GM18861 (cell line): Measurements from ENCODE around the gene DYRK4.
A peak's percentile ranks its signal among the peaks of the same experiment; 100 is the strongest.

ENCODE experiments used
- ATAC-seq: cut with Tn5 transposase; IDR thresholded peaks from one replicate; pipeline ENCODE4 v1.9.1; 2021; ENCODE audit not compliant: unreplicated experiment

Gene DYRK4

DNA sequence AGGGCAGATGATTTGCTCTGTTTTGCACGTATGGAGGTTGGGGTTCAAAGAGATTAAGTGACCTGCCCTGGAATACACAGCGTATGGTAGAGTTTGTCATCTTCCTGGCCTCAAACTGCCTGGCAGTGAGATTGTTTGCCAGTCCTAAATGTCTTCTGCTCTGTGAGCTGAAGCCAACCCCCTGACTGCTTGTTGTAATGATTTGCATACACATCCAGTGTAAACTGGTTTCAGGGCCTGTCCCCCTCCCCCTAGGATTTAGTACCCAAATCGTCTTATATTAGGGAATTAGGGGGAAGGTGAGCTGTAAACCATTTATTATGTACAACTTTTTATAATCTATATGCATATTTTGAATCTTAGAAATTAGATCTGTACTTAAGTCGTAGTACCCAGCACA, 48.5 kb downstream of the DYRK4 start:
- ATAC-seq, result no peak

DNA sequence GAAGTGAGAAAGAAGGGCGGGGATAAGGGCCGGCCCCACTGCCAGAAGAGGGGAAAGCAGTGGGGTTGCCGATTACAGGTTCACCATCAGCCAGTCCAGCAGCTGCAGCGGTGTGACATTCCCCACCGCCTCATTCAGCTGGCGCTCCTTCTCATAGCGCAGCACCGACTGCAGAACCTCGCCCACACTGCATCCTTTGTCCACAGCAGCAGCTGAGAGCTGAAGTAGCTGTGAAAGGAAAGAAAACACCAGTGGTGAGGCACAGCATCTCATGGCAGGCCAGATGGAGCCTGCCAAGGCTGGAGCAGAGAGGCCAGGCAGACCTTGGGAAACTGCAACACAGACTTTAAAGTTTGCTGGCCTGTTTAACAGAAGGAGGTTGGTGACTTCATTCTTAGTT, 53.7 kb downstream of the DYRK4 start:
- ATAC-seq, result no peak

DNA sequence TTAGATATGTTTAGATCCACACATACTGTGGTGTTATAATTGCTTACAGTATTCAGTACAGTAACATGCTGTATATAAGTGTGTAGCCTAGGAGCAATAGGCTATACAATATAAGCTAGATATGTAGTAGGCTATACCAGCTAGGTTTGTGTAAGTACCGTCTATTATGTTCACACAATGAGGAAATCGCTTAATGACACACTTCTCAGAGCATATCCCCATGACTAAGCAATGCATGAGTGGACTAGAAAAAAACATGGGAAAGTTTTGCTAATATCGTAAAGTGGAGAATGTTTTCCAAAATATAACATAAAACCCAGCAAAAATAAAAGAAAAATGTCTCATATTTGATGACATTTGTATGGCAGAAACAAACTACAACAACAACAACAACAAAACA, 59.5 kb downstream of the DYRK4 start:
- ATAC-seq, result no peak

- ATAC-seq, result no peak
Observed at GRCh38 chr12:4626543-4626942, 64.5 kb downstream of the DYRK4 start.

DNA sequence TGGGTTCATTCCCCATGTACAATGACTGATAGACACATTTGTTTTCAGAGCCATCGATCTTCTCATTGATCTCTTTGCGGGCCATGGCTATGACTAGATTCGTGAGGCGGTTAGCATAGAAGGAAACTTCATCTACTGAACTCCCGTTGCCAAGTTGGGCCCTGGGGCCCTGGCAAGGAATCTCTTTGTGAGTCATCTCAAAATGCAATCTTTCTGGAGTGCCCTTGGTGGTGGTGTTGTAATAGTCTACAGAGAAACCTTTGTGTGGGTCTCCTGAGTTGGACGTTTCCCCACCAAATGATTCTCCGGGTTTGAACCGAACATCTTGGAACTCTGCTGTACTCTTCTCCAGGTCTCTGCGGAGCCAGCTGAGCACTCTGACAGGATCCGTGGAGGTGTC, 66.4 kb downstream of the DYRK4 start:
- ATAC-seq, result no peak

GRCh38 chr12:4630262-4630661, 68.3 kb downstream of the DYRK4 start:
- ATAC-seq, result no peak

DNA sequence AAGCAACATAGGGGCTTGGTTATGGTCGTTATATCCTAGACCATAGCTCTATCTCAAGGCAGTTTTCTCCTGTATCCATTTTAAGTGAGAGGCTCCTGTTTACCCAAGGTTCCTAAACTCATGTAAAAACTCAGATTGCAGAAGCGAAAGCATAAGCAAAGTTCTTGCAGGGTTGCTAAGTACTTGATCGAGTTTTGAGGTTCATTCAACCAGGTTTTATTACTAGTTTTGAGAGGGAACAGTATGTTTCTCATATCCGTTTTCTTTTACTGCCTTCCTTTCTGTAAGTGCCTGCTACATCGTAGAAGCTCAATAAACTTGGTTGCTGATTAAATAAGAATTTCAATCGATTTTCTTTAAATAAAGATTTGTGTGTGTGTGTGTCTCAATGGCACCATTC, 81.7 kb downstream of the DYRK4 start:
- ATAC-seq, result no peak

DNA sequence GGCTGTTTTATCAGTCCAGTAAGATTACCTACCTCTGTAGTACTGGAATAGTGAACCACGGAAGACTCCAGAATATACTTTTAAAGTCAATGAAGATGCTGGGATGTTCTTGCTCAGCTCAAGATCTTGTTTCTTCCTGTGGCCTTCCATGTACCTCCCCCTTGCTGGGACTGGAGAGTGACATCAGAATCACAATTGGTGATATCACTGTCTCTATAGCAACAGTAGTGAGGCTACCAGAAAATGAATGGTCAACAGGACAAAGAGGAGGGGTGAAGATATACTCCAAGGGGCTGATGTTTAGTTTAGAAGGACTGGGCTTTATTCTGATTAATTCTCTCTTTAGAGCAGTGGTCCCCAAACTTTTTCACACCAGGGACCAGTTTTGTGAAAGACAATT, 83.0 kb downstream of the DYRK4 start:
- ATAC-seq, result no peak

GRCh38 chr12:4648104-4648500, 86.1 kb downstream of the DYRK4 start:
- no peak for ATAC-seq

DNA sequence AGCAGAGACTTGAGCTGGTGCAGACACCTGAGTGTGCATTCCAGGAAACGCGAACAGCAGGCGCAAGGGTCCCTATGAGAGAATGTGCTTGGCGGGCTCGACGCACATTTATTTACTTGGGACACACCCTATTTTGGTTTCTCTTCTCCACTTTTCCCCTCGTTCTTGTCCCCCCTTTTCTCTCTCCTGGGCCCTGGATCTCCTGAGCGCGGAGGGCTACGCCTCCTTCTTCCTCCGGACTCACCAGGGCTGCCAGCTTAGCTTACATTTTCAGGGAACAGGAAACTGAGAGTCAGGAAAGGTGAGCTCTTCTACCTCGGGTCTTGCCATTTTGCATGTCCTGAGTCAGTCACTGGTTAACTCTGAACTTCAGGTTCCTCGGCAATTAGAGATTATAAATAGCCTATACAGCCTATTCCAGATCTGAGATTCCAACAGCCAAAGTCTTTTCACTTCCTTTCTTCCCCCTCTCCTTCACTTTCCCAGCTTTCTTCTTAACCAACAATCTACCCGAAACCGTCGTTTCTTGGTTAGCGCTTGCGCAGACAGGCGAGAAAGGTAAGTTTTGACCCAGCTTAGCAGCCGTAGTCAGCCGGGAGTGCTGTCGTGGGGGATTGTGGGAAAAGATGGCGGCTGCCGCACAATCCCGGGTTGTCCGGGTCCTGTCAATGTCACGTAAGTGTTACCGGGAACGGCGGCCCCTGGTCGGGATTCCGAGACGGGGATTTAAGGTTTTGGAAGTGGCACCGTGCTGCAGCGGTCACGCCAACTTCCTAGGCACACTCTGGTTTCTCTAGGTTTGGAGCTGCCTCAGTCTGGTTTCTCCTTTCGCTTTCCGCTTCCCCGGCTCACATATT, 86.7 kb downstream of the DYRK4 start, which contains the start of the genes AKAP3 and NDUFA9:
TSS of gene AKAP3 (minus strand) at position 551 of the 857 bp plus-strand sequence. CDS start 10,855 bp downstream, outside the sequence.
TSS of gene NDUFA9 (plus strand) at position 614 of the 857 bp plus-strand sequence. CDS start at position 627, 13 bp downstream.
- ATAC-seq, result peak; percentile 80

DNA sequence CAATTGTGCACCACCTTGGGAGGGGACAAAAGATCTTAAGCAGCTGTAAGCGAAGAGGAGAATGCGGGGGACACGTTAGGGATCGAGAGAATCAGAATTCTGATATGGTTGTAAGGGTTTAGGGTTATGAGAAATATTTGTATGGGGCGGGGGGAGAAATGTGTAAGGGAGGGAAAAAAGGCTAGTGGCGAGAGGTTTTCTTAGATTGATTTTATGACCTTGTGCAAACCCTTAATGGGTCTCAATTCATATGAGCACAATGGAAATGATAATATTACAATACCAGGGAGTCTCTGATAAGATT, 87.3 kb downstream of the DYRK4 start:
- ATAC-seq, result no peak

DNA sequence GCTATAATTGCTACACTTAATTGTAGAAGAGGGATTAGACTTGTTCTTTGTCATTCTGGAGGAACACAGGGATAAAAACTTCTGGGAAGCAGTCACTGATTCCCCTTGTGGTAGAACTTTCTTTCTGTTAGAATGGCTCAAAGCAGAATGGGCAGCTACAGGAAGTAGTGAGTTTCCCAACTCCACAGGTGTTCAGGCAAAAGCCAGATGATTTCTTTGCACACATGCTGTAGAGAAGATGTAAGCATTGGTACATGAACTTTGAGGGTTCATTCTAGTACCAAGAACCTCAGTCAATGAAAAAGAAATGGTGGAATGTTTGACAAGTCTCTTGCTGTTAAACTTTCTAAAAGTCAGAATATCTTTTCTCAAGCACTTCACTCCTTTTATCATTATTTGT, 91.2 kb downstream of the DYRK4 start:
- ATAC-seq, result no peak

GRCh38 chr12:4653691-4654090, 91.7 kb downstream of the DYRK4 start:
- ATAC-seq, result no peak
